Keratinocyte (primary cell): Measurements from ENCODE around the gene MLXIP.

Source experiments
- EZH2 ChIP-seq: IDR thresholded peaks from one replicate; pipeline ENCODE4 v1.6.1; 2012; ENCODE audit warnings: inconsistent platforms, mild to moderate bottlenecking, low read length, moderate library complexity
- TF ChIP-seq, protein P1 (sequence below), 3 experiments: IDR thresholded peaks in 1 of 3; conservative IDR thresholded peaks in 1 of 3; optimal IDR thresholded peaks in 1 of 3; 2 replicates in 2 of 3; 3 replicates in 1 of 3; pipeline versions ENCODE3 to v1.5.1; 2011; ENCODE audit warnings: low read length in 3 of 3, mild to moderate bottlenecking in 3 of 3, moderate library complexity in 2 of 3, control low read depth in 1 of 3, inconsistent platforms in 1 of 3; ENCODE audit not compliant: insufficient read depth in 2 of 3; ENCODE audit errors: extremely low read depth in 1 of 3

DNA sequence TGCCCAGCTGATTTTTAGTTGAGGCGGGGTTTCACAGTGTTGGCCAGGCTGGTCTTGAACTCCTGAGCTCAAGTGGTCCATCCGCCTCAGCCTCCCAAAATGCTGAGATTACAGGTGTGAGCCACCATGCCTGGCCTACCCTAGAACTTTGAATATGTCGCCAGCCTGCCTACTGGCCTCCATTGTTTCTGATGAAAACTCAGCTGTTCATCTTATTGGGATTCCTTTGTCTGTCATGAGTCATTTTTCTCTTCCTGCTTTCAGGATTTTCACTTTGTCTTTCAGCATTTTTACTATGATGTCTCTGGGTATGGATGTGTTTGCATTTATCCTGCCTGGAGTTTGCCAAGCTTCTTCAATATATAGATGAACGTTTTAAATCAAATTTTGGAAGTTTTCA, 116.8 kb downstream of the MLXIP start:
- TF ChIP-seq, protein P1, sequence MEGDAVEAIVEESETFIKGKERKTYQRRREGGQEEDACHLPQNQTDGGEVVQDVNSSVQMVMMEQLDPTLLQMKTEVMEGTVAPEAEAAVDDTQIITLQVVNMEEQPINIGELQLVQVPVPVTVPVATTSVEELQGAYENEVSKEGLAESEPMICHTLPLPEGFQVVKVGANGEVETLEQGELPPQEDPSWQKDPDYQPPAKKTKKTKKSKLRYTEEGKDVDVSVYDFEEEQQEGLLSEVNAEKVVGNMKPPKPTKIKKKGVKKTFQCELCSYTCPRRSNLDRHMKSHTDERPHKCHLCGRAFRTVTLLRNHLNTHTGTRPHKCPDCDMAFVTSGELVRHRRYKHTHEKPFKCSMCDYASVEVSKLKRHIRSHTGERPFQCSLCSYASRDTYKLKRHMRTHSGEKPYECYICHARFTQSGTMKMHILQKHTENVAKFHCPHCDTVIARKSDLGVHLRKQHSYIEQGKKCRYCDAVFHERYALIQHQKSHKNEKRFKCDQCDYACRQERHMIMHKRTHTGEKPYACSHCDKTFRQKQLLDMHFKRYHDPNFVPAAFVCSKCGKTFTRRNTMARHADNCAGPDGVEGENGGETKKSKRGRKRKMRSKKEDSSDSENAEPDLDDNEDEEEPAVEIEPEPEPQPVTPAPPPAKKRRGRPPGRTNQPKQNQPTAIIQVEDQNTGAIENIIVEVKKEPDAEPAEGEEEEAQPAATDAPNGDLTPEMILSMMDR (optimal IDR thresholded peaks at IDR 0.05 in 1 of 3, IDR thresholded peaks at IDR 0.05 in 1 of 3, conservative IDR thresholded peaks at IDR 0.05 in 1 of 3; ENCODE audit: extremely low read depth in 1 of 3, insufficient read depth in 2 of 3, low read length in 3 of 3) = no peak
- no peak for TF ChIP-seq EZH2
